IMR-90 (cell line): ENCODE measurements around the gene PTPN7. TPM values are rescaled to one million over a fixed set of nuclear protein-coding genes. Genes with fewer than 3 reads are reported as not detected.

Experiments
- ATAC-seq: fragments of 200-7000 bp; cut with Tn5 transposase; 2 replicates; pipeline ENCODE4 v1.9.1; 2020; ENCODE audit warnings: low read depth, mild to moderate bottlenecking, moderate library complexity
- BruUV-seq: library from RNA; stranded (reverse); fragments of 400-500 nt; replicated peaks from 2 replicates; lab custom pipeline; 2021; lab: Mats Ljungman, UMichigan
- CTCF ChIA-PET: fragments of 300-600 bp; formaldehyde crosslinking; extraction: SDS; loops from one replicate; lab custom pipeline; 2021; ENCODE audit warnings: antibody characterized with exemption; lab: Yijun Ruan, JAX
- POLR2A ChIA-PET: fragments of 300-600 bp; sonication (Branson Sonifier 250); formaldehyde crosslinking; loops from one replicate; lab custom pipeline; 2022; ENCODE audit warnings: antibody characterized with exemption; ENCODE audit not compliant: unreplicated experiment; lab: Charles Lee
- DNase-seq: peaks from one replicate; pipeline ENCODE4 v3.0.0; 2013
- H2AFZ ChIP-seq: replicated peaks from 2 replicates; pipeline ENCODE3; 2013; ENCODE audit warnings: low read length, mild to moderate bottlenecking; ENCODE audit not compliant: poor library complexity
- H2AK5ac ChIP-seq: 2 replicates; pipeline ENCODE4 v1.6.1; 2013; ENCODE audit warnings: low read depth, low read length, inconsistent platforms
- H2AK9ac ChIP-seq: replicated peaks from 2 replicates; pipeline ENCODE3; 2013; ENCODE audit warnings: mild to moderate bottlenecking, low read depth, low read length, moderate library complexity; ENCODE audit not compliant: poor library complexity
- H2BK120ac ChIP-seq: 2 replicates; pipeline ENCODE4 v1.6.1; 2013; ENCODE audit warnings: low read depth, low read length, inconsistent platforms
- H2BK15ac ChIP-seq: 3 replicates; pipeline ENCODE4 v1.6.1; 2013; ENCODE audit warnings: low read depth, low read length, inconsistent platforms
- H2BK20ac ChIP-seq: 2 replicates; pipeline ENCODE4 v1.6.1; 2013; ENCODE audit warnings: low read depth, mild to moderate bottlenecking, inconsistent platforms, low read length, moderate library complexity
- H2BK5ac ChIP-seq: 2 replicates; pipeline ENCODE4 v1.6.1; 2013; ENCODE audit warnings: mild to moderate bottlenecking, low read depth, low read length, inconsistent platforms; ENCODE audit not compliant: poor library complexity, severe bottlenecking
- H3K14ac ChIP-seq: replicated peaks from 2 replicates; pipeline ENCODE4 v1.6.1; 2013; ENCODE audit warnings: low read depth, low read length, inconsistent platforms
- H3K18ac ChIP-seq: 2 replicates; pipeline ENCODE4 v1.6.1; 2013; ENCODE audit warnings: low read depth, low read length, control low read depth
- H3K23ac ChIP-seq: 2 replicates; pipeline ENCODE4 v1.6.1; 2013; ENCODE audit warnings: low read depth, low read length, inconsistent platforms
- H3K27ac ChIP-seq: 2 replicates; pipeline ENCODE4 v1.5.1; 2013; ENCODE audit warnings: mild to moderate bottlenecking, control low read depth, low read length; ENCODE audit not compliant: insufficient read depth
- H3K27me3 ChIP-seq: 2 replicates; pipeline ENCODE4 v1.6.1; 2013; ENCODE audit warnings: low read length; ENCODE audit not compliant: control insufficient read depth, insufficient read depth
- H3K36me3 ChIP-seq: 2 replicates; pipeline ENCODE4 v1.6.1; 2013; ENCODE audit warnings: low read length, mixed read lengths; ENCODE audit not compliant: control insufficient read depth, insufficient read depth
- H3K4ac ChIP-seq: 2 replicates; pipeline ENCODE4 v1.6.1; 2013; ENCODE audit warnings: low read depth, low read length, inconsistent platforms
- H3K4me1 ChIP-seq: 2 replicates; pipeline ENCODE4 v1.6.1; 2013; ENCODE audit warnings: low read length, mixed read lengths; ENCODE audit not compliant: control insufficient read depth, insufficient read depth
- H3K4me2 ChIP-seq: 2 replicates; pipeline ENCODE4 v1.6.1; 2013; ENCODE audit warnings: low read depth, mild to moderate bottlenecking, control low read depth, low read length, moderate library complexity
- H3K4me3 ChIP-seq: 2 replicates; pipeline ENCODE4 v1.5.1; 2013; ENCODE audit warnings: low read depth, mild to moderate bottlenecking, control low read depth, low read length, moderate library complexity; ENCODE audit not compliant: insufficient read depth
- H3K56ac ChIP-seq: 2 replicates; pipeline ENCODE4 v1.6.1; 2013; ENCODE audit warnings: low read length, inconsistent platforms; ENCODE audit not compliant: insufficient read depth; ENCODE audit errors: extremely low read depth
- H3K79me1 ChIP-seq, 2 experiments: 2 replicates each; pipeline ENCODE4 v1.6.1; 2013; ENCODE audit warnings: low read length in 2 of 2, inconsistent platforms in 1 of 2, low read depth in 1 of 2
- H3K9ac ChIP-seq: 2 replicates; pipeline ENCODE4 v1.6.1; 2013; ENCODE audit warnings: low read depth, low read length, control low read depth
- H3K9me1 ChIP-seq: 2 replicates; pipeline ENCODE4 v1.6.1; 2013; ENCODE audit warnings: low read length, inconsistent platforms; ENCODE audit not compliant: insufficient read depth
- H3K9me3 ChIP-seq: 2 replicates; pipeline ENCODE4 v1.6.1; 2013; ENCODE audit warnings: low read length; ENCODE audit not compliant: control insufficient read depth, insufficient read depth
- H4K20me1 ChIP-seq: 2 replicates; pipeline ENCODE4 v1.6.1; 2013; ENCODE audit warnings: low read length, inconsistent platforms; ENCODE audit not compliant: insufficient read depth
- H4K5ac ChIP-seq: 2 replicates; pipeline ENCODE4 v1.6.1; 2013; ENCODE audit warnings: mild to moderate bottlenecking, low read depth, low read length, control low read depth
- H4K8ac ChIP-seq, 2 experiments: 2 replicates each; pipeline ENCODE4 v1.6.1; 2013; ENCODE audit warnings: low read depth in 2 of 2, low read length in 2 of 2, control low read depth in 1 of 2, inconsistent platforms in 1 of 2
- H4K91ac ChIP-seq: 2 replicates; pipeline ENCODE4 v1.6.1; 2013; ENCODE audit warnings: low read depth, low read length, inconsistent platforms; ENCODE audit not compliant: insufficient read depth
- CEBPB ChIP-seq: IDR thresholded peaks from 2 replicates; pipeline ENCODE4 v1.6.1; 2012; ENCODE audit warnings: low read depth, low read length, improper control_type of control experiment
- ELK1 ChIP-seq: fragments of 150-350 bp; IDR thresholded peaks from 2 replicates; pipeline ENCODE4 v1.6.1; 2016; ENCODE audit warnings: low read depth, mild to moderate bottlenecking, low read length, moderate library complexity, borderline replicate concordance
- FOS ChIP-seq: fragments of 150-350 bp; IDR thresholded peaks from 2 replicates; pipeline ENCODE4 v1.6.1; 2016; ENCODE audit warnings: low read depth, low read length
- MAFK ChIP-seq: IDR thresholded peaks from 2 replicates; pipeline ENCODE4 v1.6.1; 2012; ENCODE audit warnings: low read depth, low read length, improper control_type of control experiment
- SMC3 ChIP-seq: fragments of 150-350 bp; IDR thresholded peaks from 2 replicates; pipeline ENCODE4 v1.6.1; 2016; ENCODE audit warnings: low read depth, mild to moderate bottlenecking, antibody characterized with exemption, low read length, moderate library complexity
- WGBS, 2 experiments: methylation state at CpG; one replicate each; pipeline versions ENCODE4 v1.1.5 to v1.1.7; 2013; ENCODE audit warnings: missing lambda C conversion rate in 2 of 2; ENCODE audit not compliant: insufficient read length in 1 of 2; ENCODE audit errors: extremely low coverage in 2 of 2; 5-methylcytosine and 5-hydroxymethylcytosine counted together
- dilution Hi-C: fragments of 300-500 bp; cut with HindIII; formaldehyde crosslinking; loops from one replicate; pipeline ENCODE4 v1.14.3; 2018; ENCODE audit warnings: low sequenced_read_pairs; ENCODE audit not compliant: unreplicated experiment
- in situ Hi-C: fragments of 300-500 bp; cut with MboI; formaldehyde crosslinking; loops from 3 replicates; pipeline ENCODE4 v1.14.3; 2019; ENCODE audit warnings: low sequenced_read_pairs, inconsistent platforms, mixed read lengths
- intact Hi-C: fragments of 100-400 bp; cut with micrococcal nuclease; formaldehyde crosslinking; loops from 2 replicates; pipeline ENCODE4 v1.10.0; 2022
- polyA plus RNA-seq, 3 experiments: library from polyadenylated mRNA; depleted of rRNA; stranded (reverse); fragments of >200 nt; gene quantifications; 2 replicates each; pipeline ENCODE4 v1.2.3, GENCODE V29; 2012; ENCODE audit warnings: low replicate concordance in 1 of 3
- total RNA-seq: library from RNA; depleted of rRNA; stranded (reverse); fragments of >200 nt; gene quantifications from 2 replicates; pipeline ENCODE4 v1.2.3, GENCODE V29; 2012

PTPN7 gene
- total and polyA plus RNA-seq, 2 of the 4 experiments (the other 2 are of a cell fraction): 0.05 TPM; not detected in 1

- Histone ChIP-seq H2BK15ac (no peak overlapping the region), H3K9me3 (no peaks in the 10 kb centered on the region), H4K91ac (no peak overlapping the region), H2BK5ac (no peak overlapping the region), H3K23ac (no peak overlapping the region), H3K4ac (no peak overlapping the region), H4K20me1 (no peaks in the 10 kb centered on the region), H2AK9ac (no peak overlapping the region), H3K36me3 (no peaks in the 10 kb centered on the region), H3K27ac (no peak overlapping the region), H2AK5ac (no peak overlapping the region), H4K5ac (no peak overlapping the region), H3K18ac (no peak overlapping the region), H2BK20ac (no peak overlapping the region), H3K56ac (no peak overlapping the region), H3K4me1 (no peaks in the 10 kb centered on the region), H3K4me2 (no peak overlapping the region), H3K79me1 (no peaks in the 10 kb centered on the region), H3K9me1 (no peaks in the 10 kb centered on the region), H2AFZ (no peak overlapping the region), H3K9ac (no peak overlapping the region), H2BK120ac (no peak overlapping the region), H4K8ac (no peak overlapping the region), H3K14ac (no peak overlapping the region), H3K27me3 (peaks cover 25% of the 10 kb centered on the region), H3K4me3 (no peak overlapping the region)
- dilution Hi-C loops (no loop called here), in situ Hi-C loops (no loop called here), intact Hi-C loops (no loop called here)
- POLR2A ChIA-PET: no interaction called here
- 97% methylated on average over 4 of the region's 10 CpGs; no CpG with 5 or more reads in 1 of the 2 experiments for WGBS, 2 experiments
- BruUV-seq: no TSS peak
- no peak for TF ChIP-seq CEBPB
- no peak for TF ChIP-seq SMC3
- no peak for TF ChIP-seq MAFK
- TF ChIP-seq ELK1: no peak
- TF ChIP-seq FOS: no peak
- CTCF ChIA-PET: interaction anchor here (0.6 to 1.4 kb wide), 5 partner anchors 8 to 1970 kb away, joined by 3 to 5 read pairs (median 3); no protein-coding TSS in a partner anchor
- DNase-seq: no peak
- no peak for ATAC-seq
These were observed 6.1 kb downstream of the PTPN7 start for GRCh38 chr1:202154148-202154765.
